HG03196 (cell line): Measurements from ENCODE around the gene NLRP9.
"Not testable (repeated sequence)": the region's sequence is repeated elsewhere in the genome, so short reads cannot be mapped to it uniquely, and the experiment has no call there.

Experiments used
- ATAC-seq: cut with Tn5 transposase; IDR thresholded peaks from one replicate; pipeline ENCODE4 v1.9.1; 2021; ENCODE audit not compliant: unreplicated experiment

Gene NLRP9

GRCh38 chr19:55738302-55738701 is at the start of gene NLRP9:
TSS of gene NLRP9 (minus strand) at chr19:55738402. CDS start at chr19:55738374, 28 bp downstream.
- no peak for ATAC-seq

- no peak for ATAC-seq
Measured at GRCh38 chr19:55781112-55781511, 42.9 kb upstream of the NLRP9 start.

- no peak for ATAC-seq
Measured at GRCh38 chr19:55778331-55778730, 40.1 kb upstream of the NLRP9 start.

GRCh38 chr19:55777528-55777927 is 39.3 kb upstream of the NLRP9 start:
- ATAC-seq = no peak

- not testable (repeated sequence) for ATAC-seq
Measured at GRCh38 chr19:55769632-55770031, 31.4 kb upstream of the NLRP9 start.

GRCh38 chr19:55768818-55769217 is 30.6 kb upstream of the NLRP9 start, which contains the start of gene RFPL4AL1:
TSS of gene RFPL4AL1 (plus strand) at chr19:55769118. CDS start at chr19:55771805, 2,687 bp downstream.
- not testable (repeated sequence) for ATAC-seq

GRCh38 chr19:55766466-55766865 is 28.3 kb upstream of the NLRP9 start:
- ATAC-seq = no peak

GRCh38 chr19:55758797-55759196 is 20.6 kb upstream of the NLRP9 start, which contains the start of gene RFPL4A:
TSS of gene RFPL4A (plus strand) at chr19:55759097. CDS start at chr19:55761801, 2,704 bp downstream.
- ATAC-seq = not testable (repeated sequence)

- not testable (repeated sequence) for ATAC-seq
Measured at GRCh38 chr19:55756808-55757207, 18.6 kb upstream of the NLRP9 start.

- no peak for ATAC-seq
Measured at GRCh38 chr19:55753401-55753800, 15.2 kb upstream of the NLRP9 start.

GRCh38 chr19:55750715-55751114 is 12.5 kb upstream of the NLRP9 start:
- ATAC-seq = no peak

- ATAC-seq = not testable (repeated sequence)
Measured at GRCh38 chr19:55730378-55730777, 7.8 kb downstream of the NLRP9 start.

GRCh38 chr19:55723491-55723890 is 14.7 kb downstream of the NLRP9 start:
- ATAC-seq = no peak

GRCh38 chr19:55720801-55721200 is 17.4 kb downstream of the NLRP9 start:
- ATAC-seq = no peak

GRCh38 chr19:55720214-55720746 is 17.9 kb downstream of the NLRP9 start:
- no peak for ATAC-seq

GRCh38 chr19:55717879-55718711 is 20.1 kb downstream of the NLRP9 start:
- ATAC-seq = not testable (repeated sequence)

GRCh38 chr19:55717251-55717650 is 21.0 kb downstream of the NLRP9 start:
- no peak for ATAC-seq

GRCh38 chr19:55716531-55716930 is 21.7 kb downstream of the NLRP9 start:
- ATAC-seq = no peak

- ATAC-seq = no peak
Measured at GRCh38 chr19:55712804-55713631, 25.2 kb downstream of the NLRP9 start.

GRCh38 chr19:55711719-55712118 is 26.5 kb downstream of the NLRP9 start:
- no peak for ATAC-seq

GRCh38 chr19:55705972-55706371 is 32.2 kb downstream of the NLRP9 start:
- ATAC-seq = no peak
